Muscle layer of duodenum (tissue), 2 donors: Measurements from ENCODE around the gene UTP25.

ENCODE experiments used
- H3K27ac ChIP-seq: one replicate; pipeline ENCODE4 v1.7.0; 2013; ENCODE audit warnings: mild to moderate bottlenecking, low read length
- H3K27me3 ChIP-seq: one replicate; pipeline ENCODE4 v1.7.0; 2013; ENCODE audit warnings: low read depth, mild to moderate bottlenecking, control low read depth, low read length
- H3K36me3 ChIP-seq, 2 donors: one replicate each; pipeline ENCODE4 v1.7.0; 2013; ENCODE audit warnings: low read length in 2 of 2, control low read depth in 1 of 2, mild to moderate bottlenecking in 1 of 2; ENCODE audit not compliant: insufficient read depth in 2 of 2, control insufficient read depth in 1 of 2
- H3K4me1 ChIP-seq, 2 donors: one replicate each; pipeline ENCODE4 v1.7.0; 2013; ENCODE audit warnings: low read length in 2 of 2, mild to moderate bottlenecking in 2 of 2, control low read depth in 1 of 2, moderate library complexity in 1 of 2; ENCODE audit not compliant: insufficient read depth in 2 of 2, control insufficient read depth in 1 of 2
- H3K4me3 ChIP-seq, 2 donors: one replicate each; pipeline ENCODE4 v1.7.0; 2013; ENCODE audit warnings: low read length in 2 of 2, low read depth in 1 of 2, mild to moderate bottlenecking in 1 of 2
- H3K9me3 ChIP-seq, 2 donors: one replicate each; pipeline ENCODE4 v1.7.0; 2013; ENCODE audit warnings: low read length in 2 of 2, control low read depth in 1 of 2, mild to moderate bottlenecking in 1 of 2; ENCODE audit not compliant: control insufficient read depth in 1 of 2
- donor health status: healthy.

UTP25 gene, protein sequence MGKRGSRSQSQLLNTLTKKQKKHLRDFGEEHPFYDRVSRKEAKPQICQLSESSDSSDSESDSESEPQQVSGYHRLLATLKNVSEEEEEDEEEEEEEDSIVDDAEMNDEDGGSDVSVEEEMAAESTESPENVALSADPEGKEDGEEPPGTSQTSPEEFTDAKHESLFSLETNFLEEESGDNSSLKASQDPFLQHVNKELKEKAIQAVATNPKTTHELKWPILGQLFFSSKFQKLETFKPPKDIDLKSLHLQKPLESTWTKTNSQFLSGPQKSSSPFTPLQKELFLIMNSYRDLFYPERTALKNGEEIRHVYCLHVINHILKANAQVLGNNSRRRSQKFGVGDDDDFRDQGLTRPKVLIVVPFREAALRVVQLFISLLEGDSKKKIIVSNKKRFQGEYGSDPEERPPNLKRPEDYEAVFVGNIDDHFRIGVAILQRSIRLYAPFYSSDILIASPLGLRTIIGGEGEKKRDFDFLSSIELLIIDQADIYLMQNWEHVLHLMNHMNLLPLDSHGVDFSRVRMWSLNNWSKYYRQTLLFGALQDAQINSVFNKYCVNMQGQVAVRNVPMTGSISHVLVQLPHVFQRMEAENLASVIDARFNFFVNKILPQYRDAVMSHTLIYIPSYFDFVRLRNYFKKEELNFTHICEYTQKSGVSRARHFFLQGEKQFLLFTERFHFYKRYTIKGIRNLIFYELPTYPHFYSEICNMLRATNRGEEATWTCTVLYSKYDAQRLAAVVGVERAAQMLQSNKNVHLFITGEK

DNA sequence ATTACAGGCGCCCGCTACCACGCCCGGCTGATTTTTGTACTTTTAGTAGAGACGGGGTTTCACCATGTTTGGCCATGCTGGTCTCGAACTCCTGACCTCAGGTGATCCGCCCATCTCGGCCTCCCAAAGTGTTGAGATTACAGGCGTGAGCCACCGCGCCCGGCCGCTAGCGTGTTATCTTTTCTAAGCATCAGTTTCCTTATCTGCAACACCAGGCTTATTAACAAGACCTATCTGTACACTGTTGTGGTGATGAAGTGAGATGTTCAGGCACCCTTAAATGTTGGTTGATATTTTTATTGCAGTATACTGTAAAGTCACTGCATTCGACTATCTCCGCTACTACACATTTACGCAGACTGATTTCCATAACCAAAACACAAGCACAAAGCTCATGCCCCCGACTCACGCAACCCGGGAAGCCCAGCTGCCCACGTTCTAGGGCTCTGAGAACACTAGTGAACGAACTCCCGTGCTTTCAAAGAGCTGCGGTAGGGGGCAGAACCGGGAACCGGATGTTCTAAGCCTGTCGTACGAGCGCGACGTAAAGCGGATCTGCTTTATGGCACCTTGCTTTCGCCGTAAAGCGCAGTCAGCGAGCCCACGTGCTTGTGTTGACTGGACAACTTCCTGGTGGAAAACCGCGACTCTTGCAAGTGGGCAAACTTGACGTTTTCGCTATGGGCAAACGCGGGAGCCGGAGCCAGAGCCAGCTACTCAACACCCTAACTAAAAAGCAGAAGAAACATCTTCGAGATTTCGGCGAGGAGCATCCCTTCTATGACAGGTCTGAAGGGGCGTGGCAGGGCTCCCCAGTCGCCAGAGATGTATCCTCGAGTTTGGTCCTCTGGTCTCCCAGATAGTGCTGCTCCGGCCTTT is at the start of gene UTP25:
UTP25 (plus strand) TSS at position 589 of the 879 bp plus-strand sequence; CDS start at position 681, 92 bp downstream.
- peak within 1 kb of the TSS; percentile 92 to 97 for H3K4me3 ChIP-seq
- H3K36me3 ChIP-seq: peaks cover 18 to 20% of the 10 kb centered on the region in 2 donors
- no peaks in the 10 kb centered on the region for H3K9me3 ChIP-seq
- H3K27ac ChIP-seq: peak within 1 kb of the TSS; percentile 67
- H3K27me3 ChIP-seq: no peaks in the 10 kb centered on the region
- peaks cover 0 to 16% of the 10 kb centered on the region in 2 donors for H3K4me1 ChIP-seq

DNA sequence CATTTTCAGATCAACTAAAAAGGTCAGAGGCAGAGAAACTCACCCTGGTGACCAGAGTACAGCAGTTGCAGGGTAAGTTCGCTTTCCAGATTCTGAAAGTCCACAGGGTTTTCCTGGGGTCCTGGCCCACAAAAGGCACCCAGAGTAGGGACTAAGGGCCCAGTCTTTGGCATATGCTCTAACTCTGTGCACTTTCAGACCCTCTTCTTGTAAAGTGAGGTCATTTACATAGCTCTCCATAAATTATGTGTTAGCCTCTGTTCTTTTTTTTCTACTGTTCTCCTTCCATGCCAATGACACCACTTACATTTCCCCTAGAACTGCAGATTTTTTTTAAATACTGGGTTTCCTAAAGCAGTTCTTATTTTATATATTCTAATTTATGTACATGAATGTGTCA is 49.7 kb upstream of the UTP25 start:
- H3K27ac ChIP-seq: no peak overlapping the region
- no peak overlapping the region for H3K4me3 ChIP-seq
- H3K4me1 ChIP-seq: peaks cover 0 to 3% of the 10 kb centered on the region in 2 donors
- no peaks in the 10 kb centered on the region for H3K27me3 ChIP-seq
- peaks cover 3 to 10% of the 10 kb centered on the region in 2 donors for H3K36me3 ChIP-seq
- no peaks in the 10 kb centered on the region for H3K9me3 ChIP-seq

DNA sequence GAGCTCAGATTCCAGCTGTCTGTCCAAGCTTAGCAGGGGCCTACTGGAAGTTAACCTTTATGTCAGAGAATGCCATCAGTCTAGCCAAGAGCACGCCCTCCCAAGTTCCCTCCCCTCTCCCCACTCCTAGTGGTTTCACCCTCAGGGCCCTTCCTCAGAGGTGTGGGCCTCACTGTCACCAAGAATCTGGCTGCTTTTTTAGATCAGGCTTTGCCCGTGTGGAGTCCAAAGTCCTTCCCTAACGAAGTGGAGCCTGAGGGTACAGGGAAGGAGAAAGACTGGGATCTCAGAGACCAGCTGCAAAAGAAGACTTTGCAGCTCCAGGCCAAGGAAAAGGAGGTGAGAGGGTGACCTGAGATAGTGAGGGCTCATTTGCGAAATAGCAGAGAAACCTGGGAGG is 47.5 kb upstream of the UTP25 start:
- Histone ChIP-seq H3K4me3 (no peak overlapping the region), H3K4me1 (peaks cover 0 to 13% of the 10 kb centered on the region in 2 donors), H3K9me3 (no peaks in the 10 kb centered on the region), H3K36me3 (peaks cover 3 to 10% of the 10 kb centered on the region in 2 donors), H3K27me3 (no peaks in the 10 kb centered on the region), H3K27ac (no peak overlapping the region)

DNA sequence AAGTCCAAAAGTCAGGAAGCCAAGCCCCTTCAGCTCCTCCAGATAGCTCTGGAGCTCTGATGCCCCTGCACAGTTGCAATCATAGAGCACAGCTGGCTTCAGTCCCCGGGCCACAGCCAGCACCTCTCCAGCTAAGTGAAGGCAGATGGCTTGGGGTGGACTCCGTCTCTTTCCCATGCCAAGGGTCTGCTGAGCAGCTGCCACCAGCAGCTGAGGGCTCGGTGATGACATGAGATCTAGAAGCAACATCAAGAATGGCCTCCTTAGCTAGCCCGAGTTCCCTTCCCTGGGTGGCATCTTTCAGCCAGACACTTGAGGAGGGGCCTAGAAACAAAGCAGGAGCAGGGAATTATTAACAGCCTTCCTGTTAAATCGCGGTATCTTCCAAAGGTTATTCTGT is 44.4 kb upstream of the UTP25 start:
- Histone ChIP-seq H3K27me3 (no peaks in the 10 kb centered on the region), H3K9me3 (no peaks in the 10 kb centered on the region), H3K36me3 (peaks cover 3 to 10% of the 10 kb centered on the region in 2 donors), H3K4me1 (peaks cover 9 to 33% of the 10 kb centered on the region in 2 donors), H3K27ac (peak overlapping the region; percentile 94), H3K4me3 (peak overlapping the region; percentile 72 to 85)

DNA sequence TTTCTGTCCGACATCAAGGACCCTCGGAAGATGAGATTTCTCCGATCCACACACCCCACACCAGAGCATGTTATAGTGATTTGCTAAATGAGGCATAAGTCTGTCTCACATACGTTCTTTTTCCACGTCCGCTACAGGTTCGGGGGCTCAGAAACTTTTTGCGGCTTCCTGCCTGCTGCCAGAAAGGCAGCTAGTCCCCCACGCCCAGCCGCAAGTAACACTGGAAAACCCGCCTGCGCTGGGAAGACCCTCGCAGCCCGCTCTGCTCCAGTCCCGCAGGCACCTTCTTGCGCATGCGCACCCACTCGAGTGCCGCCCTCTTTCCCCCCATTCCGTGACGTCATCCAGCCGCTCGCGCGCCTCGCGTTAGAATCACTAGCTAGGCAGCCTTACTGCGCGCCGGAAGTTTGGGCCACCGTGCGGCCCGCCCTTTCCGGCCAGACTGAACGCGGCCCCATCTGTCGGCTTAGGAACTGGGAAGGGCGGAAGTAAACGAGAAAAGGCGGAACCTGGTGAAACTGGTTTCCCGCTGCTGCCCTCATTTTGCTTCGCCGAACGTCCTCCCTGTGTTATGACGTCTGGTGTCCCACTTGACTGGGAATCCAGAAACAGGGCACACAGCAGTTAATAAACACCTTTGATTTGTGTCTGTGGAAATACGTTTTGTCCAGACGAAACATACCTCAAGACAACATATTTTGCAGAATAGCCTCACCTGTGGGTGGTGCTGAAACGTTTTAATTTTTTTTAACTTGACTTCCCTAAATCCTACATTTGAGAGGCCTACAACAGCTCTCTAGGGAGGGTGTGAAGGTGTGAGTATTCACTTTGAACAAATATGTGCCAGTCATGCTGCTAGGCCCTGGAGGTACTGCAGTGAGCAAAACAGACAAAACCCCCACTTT is 43.3 kb upstream of the UTP25 start, which contains the start of gene C1orf74:
C1orf74 (minus strand) TSS at position 295 of the 905 bp plus-strand sequence. CDS start 925 bp downstream, outside the sequence.
- peak within 1 kb of the TSS; percentile 94 for H3K27ac ChIP-seq
- no peaks in the 10 kb centered on the region for H3K27me3 ChIP-seq
- peaks cover 3 to 10% of the 10 kb centered on the region in 2 donors for H3K36me3 ChIP-seq
- peak within 1 kb of the TSS; percentile 72 to 85 for H3K4me3 ChIP-seq
- no peaks in the 10 kb centered on the region for H3K9me3 ChIP-seq
- H3K4me1 ChIP-seq: peaks cover 9 to 38% of the 10 kb centered on the region in 2 donors

DNA sequence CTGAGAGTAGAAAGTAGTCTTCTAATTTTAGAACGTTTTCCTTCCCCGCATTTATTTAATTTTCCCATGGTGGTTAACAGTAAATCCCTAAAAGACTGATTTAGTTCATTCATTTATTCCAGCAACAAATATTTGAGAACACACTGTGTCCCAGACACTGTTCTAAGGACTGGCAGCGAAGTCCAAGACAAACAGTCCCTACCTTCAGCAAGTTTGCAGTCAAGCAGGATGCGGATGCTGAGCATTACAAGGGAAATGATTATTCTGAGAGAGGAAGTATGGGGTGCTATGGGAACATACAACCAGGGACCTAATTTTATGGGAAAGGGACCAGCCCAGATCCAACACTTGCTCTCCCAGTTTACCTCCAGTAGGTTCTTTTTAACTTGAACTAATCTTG is 42.2 kb upstream of the UTP25 start:
- Histone ChIP-seq H3K36me3 (peaks cover 3 to 10% of the 10 kb centered on the region in 2 donors), H3K9me3 (no peaks in the 10 kb centered on the region), H3K27ac (peak overlapping the region; percentile 89), H3K27me3 (no peaks in the 10 kb centered on the region), H3K4me3 (no peak overlapping the region), H3K4me1 (peaks cover 9 to 38% of the 10 kb centered on the region in 2 donors)

DNA sequence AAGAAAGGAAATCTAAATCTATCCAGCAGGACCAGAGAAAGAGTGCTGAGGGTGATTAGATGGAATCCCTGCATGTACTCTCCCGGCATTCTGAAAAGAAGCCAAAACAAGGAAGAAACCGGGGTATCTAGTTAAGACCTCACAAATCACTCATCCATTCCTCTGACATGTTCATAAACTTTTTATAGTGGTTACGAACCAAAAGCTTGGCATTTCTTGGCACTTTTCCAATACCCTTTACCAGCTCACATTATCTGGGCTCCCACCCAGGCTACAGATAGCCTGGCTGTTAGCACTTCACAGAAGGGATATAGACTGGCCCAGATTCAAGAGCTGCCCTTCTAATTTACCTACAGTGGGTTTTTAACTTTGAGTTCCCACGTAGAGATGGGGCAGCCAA is 41.6 kb upstream of the UTP25 start:
- Histone ChIP-seq H3K4me3 (no peak overlapping the region), H3K4me1 (peaks cover 9 to 38% of the 10 kb centered on the region in 2 donors), H3K36me3 (peaks cover 3 to 9% of the 10 kb centered on the region in 2 donors), H3K9me3 (no peaks in the 10 kb centered on the region), H3K27ac (no peak overlapping the region), H3K27me3 (no peaks in the 10 kb centered on the region)

DNA sequence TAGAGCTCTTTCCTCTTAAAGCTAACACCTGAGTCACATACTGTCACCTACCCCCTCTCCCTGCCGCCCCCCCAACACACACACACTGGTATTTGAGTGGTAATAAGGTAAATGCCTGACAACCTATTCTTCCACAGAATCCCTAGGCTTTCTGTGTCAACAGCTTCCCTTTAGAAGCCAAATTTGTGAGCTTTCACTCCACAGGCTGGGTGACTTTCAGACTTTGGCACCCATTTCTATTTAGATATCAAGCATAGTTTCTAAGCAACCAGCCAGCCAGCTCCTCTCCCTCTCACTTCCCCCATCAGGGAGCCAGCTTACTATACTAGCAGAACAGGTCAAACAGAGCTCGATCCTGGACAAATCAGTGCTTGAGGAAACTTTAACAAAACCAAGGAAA is 40.2 kb upstream of the UTP25 start:
- peak overlapping the region; percentile 30 to 40 for H3K4me3 ChIP-seq
- H3K27me3 ChIP-seq: no peaks in the 10 kb centered on the region
- H3K27ac ChIP-seq: peak overlapping the region; percentile 82
- peaks cover under 1 to 3% of the 10 kb centered on the region in 2 donors for H3K36me3 ChIP-seq
- H3K9me3 ChIP-seq: no peaks in the 10 kb centered on the region
- peaks cover 9 to 38% of the 10 kb centered on the region in 2 donors for H3K4me1 ChIP-seq

DNA sequence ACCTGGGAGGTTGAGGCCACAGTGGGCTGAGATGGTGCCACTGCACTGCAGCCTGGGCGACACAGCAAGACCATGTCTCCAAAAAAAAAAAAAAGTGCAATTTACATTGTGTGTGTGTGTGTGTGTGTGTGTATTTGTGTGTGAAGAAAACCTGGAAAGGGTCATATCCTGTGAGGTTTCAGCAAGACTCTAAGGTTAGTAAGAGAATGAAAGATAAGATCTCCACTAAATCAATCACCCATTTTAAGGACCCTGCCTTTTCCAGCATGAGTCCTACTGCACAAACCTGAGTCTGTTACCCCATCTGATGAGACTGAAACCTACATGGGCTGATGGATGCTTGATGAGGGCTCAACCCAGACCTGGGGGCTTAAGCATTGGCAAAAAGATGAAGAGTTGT is 38.5 kb upstream of the UTP25 start:
- Histone ChIP-seq H3K27me3 (no peaks in the 10 kb centered on the region), H3K27ac (no peak overlapping the region), H3K36me3 (no peaks in the 10 kb centered on the region), H3K9me3 (no peaks in the 10 kb centered on the region), H3K4me3 (no peak overlapping the region), H3K4me1 (peaks cover 9 to 25% of the 10 kb centered on the region in 2 donors)
